ENCODE results near the gene MPP7. TPM values are rescaled to one million over a fixed set of nuclear protein-coding genes. Genes with fewer than 3 reads are reported as not detected.
"Not testable (repeated sequence)": the region's sequence is repeated elsewhere in the genome, so short reads cannot be mapped to it uniquely, and the experiment has no call there.

Gene MPP7
- 1 to 10 TPM; 3.0 to 6.7 (median 3.4) TPM for polyA plus RNA-seq

GRCh38 chr10:28302638-28303488 is at the start of gene MPP7:
Gene MPP7, minus strand, starts transcription at chr10:28303064. Its CDS starts 64,460 bp downstream, at chr10:28238604.
- WGBS, 3 donors: 0 to 1% (median 0%) methylated on average over 65 to 80 of the region's 80 CpGs
- no peak within 1 kb of the TSS for H3K27ac ChIP-seq (ENCODE audit: low read depth, low read length)

DNA sequence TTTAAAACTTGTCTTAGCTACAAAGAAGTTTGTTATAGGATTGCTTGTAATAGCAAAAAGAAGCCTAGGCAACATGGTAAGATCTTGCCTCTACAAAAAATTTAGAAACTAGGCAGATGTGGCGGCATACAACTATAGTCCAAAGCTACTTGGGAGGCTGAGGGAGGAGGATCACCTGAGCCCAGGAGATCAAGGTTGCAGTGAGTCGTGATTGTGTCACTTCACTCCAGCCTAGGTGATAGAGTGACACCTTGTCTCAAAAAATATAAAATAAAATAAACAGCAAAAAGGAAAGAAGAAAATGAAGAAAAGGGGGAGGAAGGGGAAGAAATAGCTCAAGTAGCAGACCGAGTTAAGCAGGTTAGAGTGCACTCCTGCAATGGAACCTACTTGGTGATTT is 47.0 kb upstream of the MPP7 start:
- H3K27ac ChIP-seq (ENCODE audit: low read depth, low read length): no peak overlapping the region
- WGBS, 3 donors: 30 to 90% (median 59%) methylated on average over 3 of the region's 3 CpGs

GRCh38 chr10:28343987-28344895 is 41.4 kb upstream of the MPP7 start:
- WGBS, 3 donors: 75 to 82% (median 76%) methylated on average over 6 of the region's 6 CpGs
- no peak overlapping the region for H3K27ac ChIP-seq (ENCODE audit: low read depth, low read length)

- H3K27ac ChIP-seq (ENCODE audit: low read depth, low read length): no peak overlapping the region
- WGBS, 3 donors: 90 to 97% (median 95%) methylated on average over 2 of the region's 2 CpGs
Observed at GRCh38 chr10:28343252-28343651, 40.4 kb upstream of the MPP7 start.

DNA sequence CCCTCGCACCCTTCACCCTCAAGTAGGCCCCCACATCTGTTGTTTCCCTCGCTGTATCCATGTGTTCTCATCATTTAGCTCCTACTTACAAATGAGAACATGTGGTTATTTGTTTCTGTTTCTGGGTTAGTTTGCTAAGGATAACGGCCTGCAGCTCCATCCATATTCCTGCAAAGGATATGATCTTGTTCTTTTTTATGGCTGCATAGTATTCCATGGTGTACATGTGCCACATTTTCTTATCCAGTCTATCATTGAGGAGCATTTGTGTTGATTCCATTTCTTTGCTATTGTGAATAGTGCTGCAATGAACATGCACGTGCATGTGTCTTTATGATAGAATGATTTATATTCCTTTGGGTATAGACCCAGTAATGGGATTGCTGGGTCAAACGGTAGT is 38.8 kb upstream of the MPP7 start:
- WGBS, 3 donors: 88 to 92% (median 89%) methylated on average over 5 of the region's 5 CpGs
- H3K27ac ChIP-seq (ENCODE audit: low read depth, low read length): not testable (repeated sequence)

DNA sequence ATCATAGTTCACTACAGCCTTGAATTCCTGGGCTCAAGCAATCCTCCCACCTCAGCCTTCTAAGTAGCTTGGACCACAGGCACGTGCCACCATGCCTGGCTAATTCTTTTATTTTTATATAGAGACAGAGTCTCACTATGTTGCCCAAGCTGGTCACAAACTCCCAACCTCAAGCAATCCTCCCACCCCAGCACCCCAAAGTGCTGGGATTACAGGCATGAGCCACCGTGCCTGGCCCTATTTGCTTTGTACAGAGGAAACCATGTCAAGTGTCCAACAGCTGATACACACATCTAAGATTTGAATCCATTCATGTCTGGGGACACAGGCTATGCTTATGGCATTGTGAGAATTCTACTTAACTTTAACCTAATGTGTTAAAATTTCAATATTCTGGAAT is 29.9 kb upstream of the MPP7 start:
- no peak overlapping the region for H3K27ac ChIP-seq (ENCODE audit: low read depth, low read length)
- WGBS, 3 donors: 62 to 74% (median 73%) methylated on average over 2 of the region's 2 CpGs

DNA sequence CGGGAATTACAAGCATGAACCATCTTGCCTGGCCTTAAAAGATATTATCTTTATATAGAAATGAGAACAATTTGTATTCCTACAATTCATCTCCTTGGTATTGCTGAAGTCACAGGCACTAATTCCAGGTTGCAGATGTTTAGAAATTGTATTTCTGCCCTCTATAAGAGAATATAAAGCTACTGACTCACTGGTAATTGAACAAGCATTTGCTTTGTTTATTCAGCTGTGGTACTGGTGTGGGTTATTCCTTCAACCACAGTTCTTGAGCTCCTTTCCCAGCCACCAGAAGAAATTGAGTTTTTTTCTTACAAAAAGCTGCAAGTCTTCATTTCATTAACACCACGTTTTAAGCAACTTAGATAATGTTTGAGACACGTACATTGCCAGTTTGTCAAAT is 29.0 kb upstream of the MPP7 start:
- 41 to 59% (median 49%) methylated on average over 3 of the region's 3 CpGs for WGBS, 3 donors
- H3K27ac ChIP-seq (ENCODE audit: low read depth, low read length): no peak overlapping the region

GRCh38 chr10:28331066-28331465 is 28.2 kb upstream of the MPP7 start:
- no peak overlapping the region for H3K27ac ChIP-seq (ENCODE audit: low read depth, low read length)

DNA sequence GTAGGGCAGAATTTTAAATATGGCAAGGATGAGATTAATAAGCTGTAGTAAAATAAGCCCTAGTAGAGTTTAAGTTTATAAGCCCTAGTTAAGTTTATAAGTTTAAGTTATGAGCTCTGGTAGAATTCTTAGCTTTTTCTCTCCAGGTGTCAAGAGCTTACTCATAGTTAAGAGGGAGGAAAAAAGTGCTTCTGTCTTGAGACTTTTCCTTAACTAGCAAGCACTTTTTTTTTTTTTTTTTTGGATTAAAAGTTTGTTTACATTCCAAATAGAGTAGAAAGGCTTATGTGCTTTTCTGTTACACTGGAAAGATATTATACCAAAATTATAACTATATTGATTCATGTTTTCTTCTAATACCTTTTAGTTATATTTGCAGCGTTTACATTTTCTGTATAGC is 25.5 kb upstream of the MPP7 start:
- no peak overlapping the region for H3K27ac ChIP-seq (ENCODE audit: low read depth, low read length)
- WGBS, 3 donors: 45 to 90% (median 89%) methylated on average over 1 of the region's 1 CpG

DNA sequence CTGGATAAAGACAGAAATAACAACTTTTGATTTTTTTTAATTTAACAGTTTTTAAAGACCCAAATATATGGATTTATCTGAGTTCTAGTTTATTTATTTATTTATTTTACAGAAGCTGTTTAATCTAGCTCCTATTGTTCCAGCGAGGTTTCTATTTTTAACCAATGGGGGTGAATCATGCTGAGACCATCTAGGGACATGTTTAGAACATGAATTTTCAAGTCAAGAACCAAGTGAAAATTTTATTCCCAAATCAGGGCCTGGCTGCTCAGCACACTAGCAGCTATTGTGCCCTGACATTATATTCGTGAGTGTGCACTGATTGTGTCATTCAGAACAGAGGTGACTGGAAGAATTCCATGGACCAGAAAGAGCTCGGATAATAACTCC is 24.6 kb upstream of the MPP7 start:
- H3K27ac ChIP-seq (ENCODE audit: low read depth, low read length): no peak overlapping the region
- WGBS, 3 donors: 27 to 65% (median 49%) methylated on average over 3 of the region's 3 CpGs

- 10 to 22% (median 19%) methylated on average over 10 of the region's 10 CpGs for WGBS, 3 donors
- H3K27ac ChIP-seq (ENCODE audit: low read depth, low read length): no peak overlapping the region
Observed at GRCh38 chr10:28326516-28327490, 23.9 kb upstream of the MPP7 start.

- H3K27ac ChIP-seq (ENCODE audit: low read depth, low read length): no peak overlapping the region
- WGBS, 3 donors: 59 to 84% (median 63%) methylated on average over 4 of the region's 4 CpGs
Observed at GRCh38 chr10:28320799-28321198, 17.9 kb upstream of the MPP7 start.

DNA sequence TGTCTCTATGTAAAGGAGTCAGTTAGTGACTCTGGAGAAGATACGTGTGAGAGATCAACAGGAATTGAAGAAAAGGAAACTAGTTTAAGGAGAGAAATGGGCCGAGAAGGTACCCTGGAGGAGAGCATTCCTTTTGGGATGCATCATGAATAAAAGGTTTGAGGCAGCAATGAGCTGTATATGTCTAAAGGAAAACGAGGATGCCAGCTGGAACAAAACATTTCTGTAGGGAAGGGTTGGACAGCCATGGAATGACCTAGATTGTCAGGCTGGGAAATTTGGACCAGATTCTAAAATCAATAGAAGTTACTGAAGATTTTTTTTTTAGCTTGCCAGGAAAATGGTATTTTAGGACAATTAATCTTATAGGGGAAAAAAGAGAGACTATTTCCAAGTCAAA is 17.2 kb upstream of the MPP7 start:
- 54 to 70% (median 63%) methylated on average over 3 of the region's 3 CpGs for WGBS, 3 donors

DNA sequence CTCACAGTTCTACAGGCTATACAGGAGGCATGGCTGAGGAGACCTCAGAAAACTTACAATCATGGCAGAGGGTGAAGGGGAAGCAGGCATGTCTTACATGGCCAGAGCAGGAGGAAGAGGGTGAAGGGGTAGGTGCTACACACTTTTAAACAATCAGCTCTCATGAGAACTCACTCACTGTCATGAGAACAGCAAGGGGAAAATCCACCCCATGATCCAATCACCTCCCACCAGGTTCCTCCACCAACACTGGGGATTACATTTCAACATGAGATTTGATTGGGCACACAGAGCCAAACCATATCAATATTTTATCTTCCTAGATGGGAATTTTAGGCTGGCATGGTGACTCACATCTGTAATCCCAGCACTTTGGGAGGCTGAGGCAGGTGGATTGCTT is 16.2 kb upstream of the MPP7 start:
- not testable (repeated sequence) for H3K27ac ChIP-seq (ENCODE audit: low read depth, low read length)

More for the DNA sequence above, 17.2 kb upstream of the MPP7 start:
- no peak overlapping the region for H3K27ac ChIP-seq (ENCODE audit: low read depth, low read length)

DNA sequence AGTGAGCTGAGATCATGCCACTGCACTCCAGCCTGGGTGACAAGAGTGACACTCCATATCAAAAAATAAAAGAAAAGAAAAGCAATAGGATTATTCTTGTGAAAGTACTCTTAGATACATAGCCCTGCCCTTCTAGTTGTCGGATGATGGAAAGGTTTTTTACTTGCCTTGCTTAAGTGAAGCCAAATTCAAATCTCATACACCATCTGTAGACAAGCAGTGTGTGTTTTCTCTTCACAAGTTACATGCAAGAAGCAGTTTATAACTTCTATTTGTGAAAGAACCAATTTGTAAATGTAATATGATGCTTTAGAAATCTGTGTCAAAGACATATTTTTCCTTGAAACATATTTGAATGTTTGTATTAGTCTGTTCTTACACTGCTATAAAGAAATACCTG is 15.8 kb upstream of the MPP7 start:
- WGBS, 3 donors: 49 to 89% (median 89%) methylated on average over 1 of the region's 1 CpG

DNA sequence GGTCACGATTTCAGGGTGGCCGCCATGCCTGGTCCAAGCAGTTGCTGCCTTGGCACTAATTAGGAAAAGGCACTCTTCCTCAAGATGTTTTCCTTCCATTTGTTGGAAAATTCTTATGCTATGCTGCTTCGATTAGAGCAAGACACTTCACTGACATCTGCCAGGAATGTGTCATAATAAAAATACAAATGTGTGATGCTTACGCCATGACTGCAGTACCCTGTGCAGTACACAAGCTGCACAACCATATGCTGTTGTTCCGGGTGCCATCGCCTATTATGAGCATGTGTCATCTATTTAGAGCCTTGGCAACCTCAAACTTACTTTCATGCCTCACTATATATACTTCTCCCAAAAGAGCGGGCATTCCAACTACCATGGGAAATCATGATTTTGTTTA is 14.9 kb upstream of the MPP7 start:
- WGBS, 3 donors: 75 to 84% (median 82%) methylated on average over 7 of the region's 7 CpGs

More for the DNA sequence above, 15.8 kb upstream of the MPP7 start:
- H3K27ac ChIP-seq (ENCODE audit: low read depth, low read length): no peak overlapping the region

DNA sequence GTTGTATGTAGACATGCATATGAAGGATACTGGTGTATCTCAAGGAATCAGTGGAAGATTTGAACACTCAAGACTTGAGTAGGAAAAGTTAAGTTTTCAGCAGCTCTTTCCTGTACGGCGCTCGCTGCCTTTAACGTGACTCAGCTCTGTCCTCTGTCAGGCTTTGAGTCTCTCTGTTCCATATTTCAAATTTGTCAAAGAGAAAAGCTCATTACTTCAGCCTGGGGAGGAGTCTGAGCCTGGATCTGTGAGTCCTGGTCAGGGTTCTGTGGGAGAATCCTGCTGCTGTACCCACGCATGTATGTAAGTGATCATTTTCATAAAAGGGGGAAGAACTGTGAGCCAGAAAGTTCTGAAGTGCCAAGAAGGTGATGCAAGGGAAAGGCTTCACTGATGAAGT is 13.8 kb upstream of the MPP7 start:
- no peak overlapping the region for H3K27ac ChIP-seq (ENCODE audit: low read depth, low read length)
- WGBS, 3 donors: 50 to 84% (median 55%) methylated on average over 5 of the region's 5 CpGs

More for the DNA sequence above, 14.9 kb upstream of the MPP7 start:
- no peak overlapping the region for H3K27ac ChIP-seq (ENCODE audit: low read depth, low read length)

- no peak overlapping the region for H3K27ac ChIP-seq (ENCODE audit: low read depth, low read length)
- 59 to 82% (median 62%) methylated on average over 4 of the region's 4 CpGs for WGBS, 3 donors
Observed at GRCh38 chr10:28315140-28315539, 12.3 kb upstream of the MPP7 start.

All from adipose tissue (tissue), 3 donors.